GM23338 (cell line): ENCODE results near the gene SDR42E1.

ENCODE experiments used
- CREB1 ChIP-seq: fragments of 250-450 bp; sonication (Bioruptor Pico); IDR thresholded peaks from 2 replicates; pipeline ENCODE4 v1.5.0; 2020; ENCODE audit warnings: low read depth, mild to moderate bottlenecking, moderate library complexity
- CTCF ChIP-seq, 2 experiments: fragments of 200-600 bp in 1 of 2; sonication (generic) in 1 of 2; conservative IDR thresholded peaks; 2 replicates each; pipeline versions ENCODE4 v1.5.1 to v1.6.1; 2016 to 2017; ENCODE audit warnings: antibody characterized with exemption in 2 of 2, low read depth in 2 of 2, mild to moderate bottlenecking in 2 of 2, moderate library complexity in 1 of 2
- EZH2 ChIP-seq: fragments of 200-600 bp; sonication (generic); IDR thresholded peaks from one replicate; pipeline ENCODE4 v1.8.0; 2017; ENCODE audit warnings: antibody characterized with exemption, mild to moderate bottlenecking, low read depth; ENCODE audit not compliant: unreplicated experiment
- EZH2phosphoT487 ChIP-seq: fragments of 200-600 bp; sonication (generic); IDR thresholded peaks from one replicate; pipeline ENCODE4 v1.8.1; 2018; ENCODE audit warnings: antibody characterized with exemption; ENCODE audit not compliant: unreplicated experiment
- JUNB ChIP-seq: IDR thresholded peaks from one replicate; pipeline ENCODE4 v1.6.1; 2016; ENCODE audit warnings: antibody characterized with exemption; ENCODE audit not compliant: unreplicated experiment
- POLR2AphosphoS5 ChIP-seq: IDR thresholded peaks from 2 replicates; pipeline ENCODE4 v1.6.1; 2016; ENCODE audit warnings: antibody characterized with exemption, low read depth
- STAT1 ChIP-seq: IDR thresholded peaks from one replicate; pipeline ENCODE4 v1.6.1; 2016; ENCODE audit warnings: antibody characterized with exemption; ENCODE audit not compliant: unreplicated experiment
- ZNF114 ChIP-seq: fragments of 250-450 bp; sonication (Bioruptor Pico); IDR thresholded peaks from 2 replicates; pipeline ENCODE4 v1.5.0; 2020; ENCODE audit warnings: mild to moderate bottlenecking, moderate library complexity
- ZNF331 ChIP-seq: fragments of 250-450 bp; sonication (Bioruptor Pico); IDR thresholded peaks from 2 replicates; pipeline ENCODE4 v1.5.0; 2020; ENCODE audit warnings: low read depth, mild to moderate bottlenecking, moderate library complexity
- TF ChIP-seq, protein P1 (sequence below): fragments of 250-450 bp; sonication (Bioruptor Pico); IDR thresholded peaks from 2 replicates; pipeline ENCODE4 v1.5.0; 2020; ENCODE audit warnings: mild to moderate bottlenecking, moderate library complexity
- TF ChIP-seq, protein P2 (sequence below): IDR thresholded peaks from 2 replicates; pipeline ENCODE4 v1.6.1; 2016; ENCODE audit warnings: antibody characterized with exemption
- TF ChIP-seq, protein P3 (sequence below): IDR thresholded peaks from one replicate; pipeline ENCODE4 v1.6.1; 2018; ENCODE audit warnings: antibody characterized with exemption; ENCODE audit not compliant: unreplicated experiment

DNA sequence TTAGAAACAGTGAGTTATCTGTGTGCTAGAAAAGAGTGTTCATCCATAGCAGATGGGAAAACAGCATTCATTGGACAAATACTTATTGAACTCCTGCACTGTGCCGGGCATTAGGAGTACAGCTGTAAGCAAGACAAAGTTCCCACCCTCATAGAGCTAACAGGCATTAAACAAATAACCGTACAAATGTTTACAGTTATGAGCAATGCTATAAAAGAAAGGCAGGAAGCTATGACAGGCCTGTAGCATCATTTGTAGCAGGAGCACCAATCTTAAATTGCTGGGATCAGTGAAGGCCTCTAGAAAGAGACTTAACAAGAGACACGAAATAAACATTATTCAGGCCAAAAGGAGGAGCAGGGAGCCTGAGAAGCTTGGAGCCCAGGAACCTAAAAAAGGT lies 15.6 kb downstream of the SDR42E1 start:
- TF ChIP-seq EZH2phosphoT487 (no peak), CTCF (conservative IDR thresholded peaks at IDR 0.05; ENCODE audit: low read depth in 2 of 2) (no peak), POLR2AphosphoS5 (no peak), EZH2 (no peak), ZNF331 (CRISPR knock-in tag) (no peak), JUNB (no peak), CREB1 (CRISPR knock-in tag) (no peak), ZNF114 (no peak), STAT1 (no peak)
- TF ChIP-seq, protein P1, sequence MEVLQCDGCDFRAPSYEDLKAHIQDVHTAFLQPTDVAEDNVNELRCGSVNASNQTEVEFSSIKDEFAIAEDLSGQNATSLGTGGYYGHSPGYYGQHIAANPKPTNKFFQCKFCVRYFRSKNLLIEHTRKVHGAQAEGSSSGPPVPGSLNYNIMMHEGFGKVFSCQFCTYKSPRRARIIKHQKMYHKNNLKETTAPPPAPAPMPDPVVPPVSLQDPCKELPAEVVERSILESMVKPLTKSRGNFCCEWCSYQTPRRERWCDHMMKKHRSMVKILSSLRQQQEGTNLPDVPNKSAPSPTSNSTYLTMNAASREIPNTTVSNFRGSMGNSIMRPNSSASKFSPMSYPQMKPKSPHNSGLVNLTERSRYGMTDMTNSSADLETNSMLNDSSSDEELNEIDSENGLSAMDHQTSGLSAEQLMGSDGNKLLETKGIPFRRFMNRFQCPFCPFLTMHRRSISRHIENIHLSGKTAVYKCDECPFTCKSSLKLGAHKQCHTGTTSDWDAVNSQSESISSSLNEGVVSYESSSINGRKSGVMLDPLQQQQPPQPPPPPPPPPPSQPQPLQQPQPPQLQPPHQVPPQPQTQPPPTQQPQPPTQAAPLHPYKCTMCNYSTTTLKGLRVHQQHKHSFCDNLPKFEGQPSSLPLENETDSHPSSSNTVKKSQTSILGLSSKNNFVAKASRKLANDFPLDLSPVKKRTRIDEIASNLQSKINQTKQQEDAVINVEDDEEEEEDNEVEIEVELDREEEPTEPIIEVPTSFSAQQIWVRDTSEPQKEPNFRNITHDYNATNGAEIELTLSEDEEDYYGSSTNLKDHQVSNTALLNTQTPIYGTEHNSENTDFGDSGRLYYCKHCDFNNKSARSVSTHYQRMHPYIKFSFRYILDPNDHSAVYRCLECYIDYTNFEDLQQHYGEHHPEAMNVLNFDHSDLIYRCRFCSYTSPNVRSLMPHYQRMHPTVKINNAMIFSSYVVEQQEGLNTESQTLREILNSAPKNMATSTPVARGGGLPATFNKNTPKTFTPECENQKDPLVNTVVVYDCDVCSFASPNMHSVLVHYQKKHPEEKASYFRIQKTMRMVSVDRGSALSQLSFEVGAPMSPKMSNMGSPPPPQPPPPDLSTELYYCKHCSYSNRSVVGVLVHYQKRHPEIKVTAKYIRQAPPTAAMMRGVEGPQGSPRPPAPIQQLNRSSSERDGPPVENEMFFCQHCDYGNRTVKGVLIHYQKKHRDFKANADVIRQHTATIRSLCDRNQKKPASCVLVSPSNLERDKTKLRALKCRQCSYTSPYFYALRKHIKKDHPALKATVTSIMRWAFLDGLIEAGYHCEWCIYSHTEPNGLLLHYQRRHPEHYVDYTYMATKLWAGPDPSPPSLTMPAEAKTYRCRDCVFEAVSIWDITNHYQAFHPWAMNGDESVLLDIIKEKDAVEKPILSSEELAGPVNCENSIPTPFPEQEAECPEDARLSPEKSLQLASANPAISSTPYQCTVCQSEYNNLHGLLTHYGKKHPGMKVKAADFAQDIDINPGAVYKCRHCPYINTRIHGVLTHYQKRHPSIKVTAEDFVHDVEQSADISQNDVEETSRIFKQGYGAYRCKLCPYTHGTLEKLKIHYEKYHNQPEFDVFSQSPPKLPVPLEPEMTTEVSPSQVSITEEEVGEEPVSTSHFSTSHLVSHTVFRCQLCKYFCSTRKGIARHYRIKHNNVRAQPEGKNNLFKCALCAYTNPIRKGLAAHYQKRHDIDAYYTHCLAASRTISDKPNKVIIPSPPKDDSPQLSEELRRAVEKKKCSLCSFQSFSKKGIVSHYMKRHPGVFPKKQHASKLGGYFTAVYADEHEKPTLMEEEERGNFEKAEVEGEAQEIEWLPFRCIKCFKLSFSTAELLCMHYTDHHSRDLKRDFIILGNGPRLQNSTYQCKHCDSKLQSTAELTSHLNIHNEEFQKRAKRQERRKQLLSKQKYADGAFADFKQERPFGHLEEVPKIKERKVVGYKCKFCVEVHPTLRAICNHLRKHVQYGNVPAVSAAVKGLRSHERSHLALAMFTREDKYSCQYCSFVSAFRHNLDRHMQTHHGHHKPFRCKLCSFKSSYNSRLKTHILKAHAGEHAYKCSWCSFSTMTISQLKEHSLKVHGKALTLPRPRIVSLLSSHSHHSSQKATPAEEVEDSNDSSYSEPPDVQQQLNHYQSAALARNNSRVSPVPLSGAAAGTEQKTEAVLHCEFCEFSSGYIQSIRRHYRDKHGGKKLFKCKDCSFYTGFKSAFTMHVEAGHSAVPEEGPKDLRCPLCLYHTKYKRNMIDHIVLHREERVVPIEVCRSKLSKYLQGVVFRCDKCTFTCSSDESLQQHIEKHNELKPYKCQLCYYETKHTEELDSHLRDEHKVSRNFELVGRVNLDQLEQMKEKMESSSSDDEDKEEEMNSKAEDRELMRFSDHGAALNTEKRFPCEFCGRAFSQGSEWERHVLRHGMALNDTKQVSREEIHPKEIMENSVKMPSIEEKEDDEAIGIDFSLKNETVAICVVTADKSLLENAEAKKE (CRISPR knock-in tag) = no peak
- TF ChIP-seq, protein P2, sequence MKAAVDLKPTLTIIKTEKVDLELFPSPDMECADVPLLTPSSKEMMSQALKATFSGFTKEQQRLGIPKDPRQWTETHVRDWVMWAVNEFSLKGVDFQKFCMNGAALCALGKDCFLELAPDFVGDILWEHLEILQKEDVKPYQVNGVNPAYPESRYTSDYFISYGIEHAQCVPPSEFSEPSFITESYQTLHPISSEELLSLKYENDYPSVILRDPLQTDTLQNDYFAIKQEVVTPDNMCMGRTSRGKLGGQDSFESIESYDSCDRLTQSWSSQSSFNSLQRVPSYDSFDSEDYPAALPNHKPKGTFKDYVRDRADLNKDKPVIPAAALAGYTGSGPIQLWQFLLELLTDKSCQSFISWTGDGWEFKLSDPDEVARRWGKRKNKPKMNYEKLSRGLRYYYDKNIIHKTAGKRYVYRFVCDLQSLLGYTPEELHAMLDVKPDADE = no peak
- TF ChIP-seq, protein P3, sequence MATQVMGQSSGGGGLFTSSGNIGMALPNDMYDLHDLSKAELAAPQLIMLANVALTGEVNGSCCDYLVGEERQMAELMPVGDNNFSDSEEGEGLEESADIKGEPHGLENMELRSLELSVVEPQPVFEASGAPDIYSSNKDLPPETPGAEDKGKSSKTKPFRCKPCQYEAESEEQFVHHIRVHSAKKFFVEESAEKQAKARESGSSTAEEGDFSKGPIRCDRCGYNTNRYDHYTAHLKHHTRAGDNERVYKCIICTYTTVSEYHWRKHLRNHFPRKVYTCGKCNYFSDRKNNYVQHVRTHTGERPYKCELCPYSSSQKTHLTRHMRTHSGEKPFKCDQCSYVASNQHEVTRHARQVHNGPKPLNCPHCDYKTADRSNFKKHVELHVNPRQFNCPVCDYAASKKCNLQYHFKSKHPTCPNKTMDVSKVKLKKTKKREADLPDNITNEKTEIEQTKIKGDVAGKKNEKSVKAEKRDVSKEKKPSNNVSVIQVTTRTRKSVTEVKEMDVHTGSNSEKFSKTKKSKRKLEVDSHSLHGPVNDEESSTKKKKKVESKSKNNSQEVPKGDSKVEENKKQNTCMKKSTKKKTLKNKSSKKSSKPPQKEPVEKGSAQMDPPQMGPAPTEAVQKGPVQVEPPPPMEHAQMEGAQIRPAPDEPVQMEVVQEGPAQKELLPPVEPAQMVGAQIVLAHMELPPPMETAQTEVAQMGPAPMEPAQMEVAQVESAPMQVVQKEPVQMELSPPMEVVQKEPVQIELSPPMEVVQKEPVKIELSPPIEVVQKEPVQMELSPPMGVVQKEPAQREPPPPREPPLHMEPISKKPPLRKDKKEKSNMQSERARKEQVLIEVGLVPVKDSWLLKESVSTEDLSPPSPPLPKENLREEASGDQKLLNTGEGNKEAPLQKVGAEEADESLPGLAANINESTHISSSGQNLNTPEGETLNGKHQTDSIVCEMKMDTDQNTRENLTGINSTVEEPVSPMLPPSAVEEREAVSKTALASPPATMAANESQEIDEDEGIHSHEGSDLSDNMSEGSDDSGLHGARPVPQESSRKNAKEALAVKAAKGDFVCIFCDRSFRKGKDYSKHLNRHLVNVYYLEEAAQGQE = no peak
